RWPE1 (cell line): ENCODE measurements around the gene GSC2.
A peak's percentile ranks its signal among the peaks of the same experiment; 100 is the strongest.

ENCODE experiments used
- CTCF ChIA-PET: fragments of 350-600 bp; sonication (Branson Sonifier 250); formaldehyde crosslinking; extraction: SDS; loops from one replicate; lab custom pipeline; 2021; lab: Yijun Ruan, JAX
- POLR2A ChIA-PET: fragments of 400-600 bp; formaldehyde crosslinking; extraction: SDS; loops from one replicate; lab custom pipeline; 2020; ENCODE audit warnings: antibody characterized with exemption; ENCODE audit not compliant: low non-redundant PET; lab: Yijun Ruan, JAX
- DNase-seq: peaks from one replicate; pipeline ENCODE4 v3.0.0; 2012; ENCODE audit warnings: low spot score
- H3K27ac ChIP-seq: fragments of 450-650 bp; 2 replicates; pipeline ENCODE4 v1.5.1; 2017
- CTCF ChIP-seq: fragments of 450-650 bp; conservative IDR thresholded peaks from 2 replicates; pipeline ENCODE4 v1.5.1; 2017; ENCODE audit warnings: low read depth, mild to moderate bottlenecking

Gene GSC2

GRCh38 chr22:19149991-19150390, at the start of gene GSC2:
GSC2 (minus strand) TSS chr22:19150292; CDS start chr22:19150283, 9 bp downstream.
- no peak for TF ChIP-seq CTCF
- POLR2A ChIA-PET: no interaction called here
- H3K27ac ChIP-seq: no peak within 1 kb of the TSS
- CTCF ChIA-PET: no interaction called here
- DNase-seq: no peak

GRCh38 chr22:19199479-19199878, 49.4 kb upstream of the GSC2 start:
- H3K27ac ChIP-seq: no peak overlapping the region
- ChIA-PET POLR2A (no interaction called here), CTCF (no interaction called here)
- no peak for TF ChIP-seq CTCF
- no peak for DNase-seq

GRCh38 chr22:19197997-19198865, 48.1 kb upstream of the GSC2 start:
- no peak for TF ChIP-seq CTCF
- POLR2A ChIA-PET: no interaction called here
- DNase-seq: no peak
- H3K27ac ChIP-seq: no peak overlapping the region
- CTCF ChIA-PET: no interaction called here

- DNase-seq: no peak
- ChIA-PET POLR2A (no interaction called here), CTCF (interaction anchor here (0.5 kb wide), 1 partner anchor 11 kb away, joined by 3 read pairs; no protein-coding TSS in a partner anchor)
- no peak for TF ChIP-seq CTCF
- peak overlapping the region; percentile 18 for H3K27ac ChIP-seq
These were observed 46.9 kb upstream of the GSC2 start for GRCh38 chr22:19196841-19197612.

- CTCF ChIA-PET: no interaction called here
- no peak for DNase-seq
- POLR2A ChIA-PET: no interaction called here
- no peak for TF ChIP-seq CTCF
- H3K27ac ChIP-seq: 0 out of 2 replicates have a peak overlapping the region, but pooled peaks have one; percentile 3
These were observed 46.0 kb upstream of the GSC2 start for GRCh38 chr22:19195796-19196731.
